HL-60 (cell line): ENCODE data around the gene ADIG.

Source experiments
- CTCF ChIP-seq: IDR thresholded peaks from one replicate; pipeline ENCODE4 v1.5.1; 2011; ENCODE audit warnings: low read length, control low read depth, inconsistent platforms; ENCODE audit not compliant: insufficient read depth
- POLR2AphosphoS5 ChIP-seq: IDR thresholded peaks from 2 replicates; pipeline ENCODE4 v1.6.1; 2012; ENCODE audit warnings: low read depth
- REST ChIP-seq: IDR thresholded peaks from 2 replicates; pipeline ENCODE4 v1.6.1; 2012; ENCODE audit warnings: low read depth; ENCODE audit not compliant: insufficient replicate concordance

GRCh38 chr20:38550274-38550673 lies 30.7 kb upstream of the ADIG start:
- no peak for TF ChIP-seq POLR2AphosphoS5
- TF ChIP-seq CTCF = no peak
- TF ChIP-seq REST = no peak
